RKO (cell line): ENCODE results near the gene ACSBG1.
"Not testable (repeated sequence)": the region's sequence is repeated elsewhere in the genome, so short reads cannot be mapped to it uniquely, and the experiment has no call there.

Experiments
- DNase-seq: peaks from one replicate; pipeline ENCODE4 v3.0.0-alpha.2; 2016; ENCODE audit warnings: low spot score

ACSBG1 gene

DNA sequence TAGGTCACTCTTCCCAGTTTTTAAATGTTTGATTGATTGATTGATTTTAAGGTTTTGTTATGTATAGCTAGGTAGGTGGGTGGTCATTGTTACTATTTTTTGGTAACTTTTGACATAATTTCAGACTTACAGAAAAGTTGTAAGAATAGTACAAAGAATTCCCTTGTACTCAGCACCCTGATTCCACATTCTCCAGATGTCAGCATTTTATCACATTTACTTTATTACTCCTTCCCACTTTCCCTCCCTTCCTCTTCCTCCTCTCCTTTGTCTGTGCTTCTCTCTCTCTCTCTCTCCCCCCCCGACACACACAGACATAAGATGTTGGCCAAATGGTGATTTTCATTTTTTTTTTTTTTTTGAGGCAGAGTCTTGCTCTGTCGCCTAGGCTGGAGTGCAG is 70.4 kb downstream of the ACSBG1 start:
- no peak for DNase-seq

GRCh38 chr15:78162038-78162437 is 72.3 kb downstream of the ACSBG1 start:
- no peak for DNase-seq

DNA sequence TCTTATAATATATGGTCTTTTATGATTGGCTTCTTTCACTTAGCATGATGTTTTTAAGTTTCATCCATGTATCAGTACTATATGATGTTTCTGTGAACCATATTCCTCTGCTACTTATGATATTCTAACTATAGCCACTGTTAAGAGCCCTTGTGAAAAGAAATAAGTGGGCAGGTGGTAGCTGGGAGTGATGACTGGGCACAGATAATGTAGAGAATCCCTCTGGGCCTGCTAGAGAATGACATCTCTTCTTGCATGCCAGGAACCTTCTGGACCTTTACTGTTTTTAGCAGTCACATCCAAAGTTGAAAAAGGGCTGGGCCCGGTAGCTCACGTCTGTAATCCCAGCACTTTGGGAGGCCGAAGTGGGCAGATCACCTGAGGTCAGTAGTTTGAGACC is 75.0 kb downstream of the ACSBG1 start:
- DNase-seq: no peak

- DNase-seq: no peak
Measured at GRCh38 chr15:78157203-78157602, 77.2 kb downstream of the ACSBG1 start.

GRCh38 chr15:78156653-78157052 is 77.7 kb downstream of the ACSBG1 start:
- DNase-seq: no peak

GRCh38 chr15:78155355-78155939 is 78.9 kb downstream of the ACSBG1 start:
- no peak for DNase-seq

GRCh38 chr15:78154955-78155354 is 79.4 kb downstream of the ACSBG1 start:
- no peak for DNase-seq

DNA sequence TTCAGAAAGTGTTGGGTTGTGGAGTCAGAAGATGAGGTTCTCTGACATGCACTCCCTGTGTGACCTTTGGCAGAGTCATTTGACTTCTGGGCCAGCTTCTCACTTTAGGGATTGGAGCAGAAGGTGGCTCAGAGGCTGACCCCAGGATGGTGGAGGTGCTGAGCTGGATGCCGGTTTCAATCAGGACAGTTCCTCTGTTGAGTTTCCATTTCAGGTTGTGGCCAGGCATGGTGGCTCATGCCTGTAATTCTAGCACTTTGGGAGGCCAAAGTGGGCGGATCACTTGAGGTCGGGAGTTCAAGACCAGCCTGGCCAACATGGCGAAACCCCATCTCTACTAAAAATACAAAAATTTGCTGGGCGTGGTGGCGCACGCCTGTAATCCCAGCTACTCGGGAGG is 83.3 kb downstream of the ACSBG1 start:
- DNase-seq: not testable (repeated sequence)

GRCh38 chr15:78149805-78150751 is 84.3 kb downstream of the ACSBG1 start:
- peak; percentile 37 for DNase-seq

GRCh38 chr15:78149068-78149804 is 85.1 kb downstream of the ACSBG1 start, which contains the start of gene IDH3A:
IDH3A (plus strand) TSS chr15:78149362; CDS start chr15:78149404, 42 bp downstream.
- DNase-seq: peak; percentile 95

DNA sequence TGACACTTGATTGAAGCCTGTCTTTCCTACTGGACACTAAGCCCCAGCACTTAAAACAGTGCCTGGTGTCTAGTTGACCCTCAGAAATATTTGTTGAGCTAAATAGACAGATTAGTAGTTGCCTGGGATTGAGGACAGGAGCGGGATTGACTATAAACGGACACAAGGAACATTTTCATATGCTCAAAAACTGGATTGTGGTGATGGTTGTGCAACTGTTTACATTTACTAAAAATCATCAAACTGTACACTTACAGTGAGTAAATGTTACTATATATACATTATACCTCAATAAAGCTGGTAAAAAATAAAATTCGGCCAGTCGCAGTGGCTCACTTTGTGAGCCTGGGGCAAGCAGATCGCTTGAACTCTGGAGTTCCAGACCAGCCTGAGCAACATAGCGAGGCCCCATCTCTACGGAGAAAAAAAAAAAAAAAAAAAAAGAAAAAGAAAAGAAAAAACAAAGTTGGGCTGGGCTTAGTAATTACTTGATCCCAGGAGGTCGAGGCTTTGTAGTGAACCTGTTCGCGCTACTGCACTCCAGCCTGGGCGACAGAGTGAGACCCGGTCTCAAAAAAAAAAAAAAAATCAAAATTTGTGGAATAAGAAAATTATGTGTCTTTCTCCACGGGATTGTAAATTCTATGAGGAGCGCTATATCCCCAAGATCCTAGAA is 85.8 kb downstream of the ACSBG1 start:
- DNase-seq: no peak

DNA sequence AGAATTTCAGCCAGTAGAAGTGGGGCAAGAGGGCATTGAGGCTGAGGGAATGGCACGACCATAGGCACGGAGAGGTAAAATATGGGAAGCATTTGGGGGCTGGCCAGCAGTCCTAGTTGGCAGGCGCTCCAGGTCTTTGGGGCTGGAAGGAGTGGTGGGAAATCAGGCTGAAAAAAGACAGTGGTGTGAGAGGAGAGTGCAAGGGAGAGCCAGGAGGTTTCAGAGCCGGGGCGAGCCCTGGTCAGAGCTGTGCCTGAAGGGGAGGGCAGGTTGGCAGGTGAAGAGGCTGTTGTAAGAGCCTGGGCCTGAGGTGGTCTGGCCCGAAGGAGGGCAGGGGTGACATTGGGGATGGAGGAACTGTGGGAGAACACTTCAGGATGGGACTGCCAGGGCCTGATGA is 86.8 kb downstream of the ACSBG1 start:
- no peak for DNase-seq

DNA sequence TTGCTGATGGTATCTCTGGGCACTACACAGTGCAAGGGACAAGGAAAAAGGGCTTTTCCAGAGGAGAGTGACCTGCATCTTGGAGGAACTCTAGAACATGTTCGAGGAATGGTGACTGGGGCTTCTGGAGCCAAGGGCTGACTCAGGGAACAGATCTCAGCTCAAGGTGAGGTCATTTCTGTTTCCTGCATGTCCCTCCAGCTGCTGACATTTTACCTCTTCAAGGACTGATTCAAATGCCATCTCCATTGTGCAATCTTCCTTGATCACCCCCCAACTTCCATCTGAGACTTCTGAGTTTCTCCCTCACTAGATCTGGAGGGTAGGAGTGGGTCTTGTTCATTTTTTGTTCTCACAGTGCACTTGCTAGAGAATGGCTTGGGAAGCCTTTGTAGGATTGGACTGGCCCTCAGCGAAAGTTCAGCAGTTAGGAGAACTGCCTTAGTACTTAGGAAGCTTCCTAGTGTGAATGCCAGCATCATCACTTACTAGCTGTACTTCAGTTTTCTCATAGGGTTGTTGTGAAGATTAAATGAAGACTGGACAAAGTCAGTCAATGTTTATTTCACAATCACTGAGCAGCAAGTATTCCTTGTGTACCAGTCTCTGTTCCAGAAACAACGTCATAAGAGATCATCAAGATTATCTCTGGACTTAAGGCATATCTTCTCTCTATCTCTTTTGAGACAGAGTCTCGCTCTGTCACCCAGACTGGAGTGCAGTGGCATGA is 87.8 kb downstream of the ACSBG1 start:
- no peak for DNase-seq

- DNase-seq: no peak
Measured at GRCh38 chr15:78142332-78142731, 92.0 kb downstream of the ACSBG1 start.

- DNase-seq: no peak
Measured at GRCh38 chr15:78140292-78140691, 94.1 kb downstream of the ACSBG1 start.

DNA sequence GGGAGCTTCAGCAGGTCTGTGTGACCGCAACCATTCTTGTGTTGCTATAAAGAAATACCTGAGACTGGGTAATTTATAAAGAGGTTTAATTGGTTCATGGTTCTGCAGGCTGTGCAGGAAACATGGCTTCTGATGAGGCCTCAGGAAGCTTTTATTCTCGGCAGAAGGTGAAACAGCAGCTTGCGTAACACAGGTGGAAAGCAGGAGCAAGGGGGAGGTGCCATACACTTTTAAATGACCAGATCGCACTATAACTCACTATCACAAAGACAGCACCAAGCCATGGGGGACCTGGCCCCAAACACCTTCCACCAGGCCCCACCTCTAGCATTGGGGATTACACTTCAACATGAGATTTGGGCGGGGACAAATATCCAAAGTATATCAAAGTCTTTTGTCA is 94.8 kb downstream of the ACSBG1 start:
- no peak for DNase-seq

- DNase-seq: no peak
Measured at GRCh38 chr15:78133801-78134200, 100.6 kb downstream of the ACSBG1 start.

DNA sequence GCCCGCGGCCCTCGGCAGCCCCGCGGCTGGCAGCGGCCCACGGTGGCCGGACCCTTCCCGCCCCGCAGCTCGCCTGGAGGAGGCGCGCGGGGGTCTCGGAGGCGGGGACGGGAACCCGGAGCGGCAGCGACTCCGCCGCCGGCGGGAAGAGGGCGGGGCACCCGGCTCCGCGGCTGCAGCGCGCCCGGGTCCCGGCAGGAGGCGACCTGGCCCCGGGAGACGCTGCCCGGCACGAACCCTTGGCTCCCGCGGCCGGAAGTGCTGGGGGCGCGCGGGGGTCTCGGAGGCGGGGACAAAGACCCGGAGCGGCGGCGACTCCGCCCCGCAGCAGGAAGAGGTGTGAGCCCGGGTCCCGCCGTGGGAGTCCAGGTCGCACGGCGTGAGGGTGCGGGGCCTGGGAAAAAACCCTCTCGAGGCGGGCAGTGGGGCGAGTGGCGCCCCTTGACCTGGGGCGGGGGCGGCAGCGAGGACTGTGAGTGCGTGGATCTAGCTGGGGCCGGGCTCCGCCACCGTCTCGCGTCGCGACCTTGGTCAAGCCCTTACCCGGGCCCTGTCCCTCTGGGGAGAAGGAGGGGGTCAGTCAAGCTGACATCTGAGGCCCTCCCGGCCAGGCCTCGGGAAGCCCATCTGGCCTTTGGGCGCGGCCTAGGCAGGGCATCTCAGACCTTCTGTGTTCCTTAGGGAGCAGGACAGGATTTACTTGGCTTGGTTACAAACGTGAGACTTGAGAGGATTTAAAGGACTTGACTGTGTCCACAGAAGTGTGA is 102.9 kb downstream of the ACSBG1 start, which contains the start of gene CIB2:
CIB2 (minus strand) TSS at position 151 of the 767 bp plus-strand sequence. CDS start 230 bp downstream, outside the sequence.
- DNase-seq: peak; percentile 57

DNA sequence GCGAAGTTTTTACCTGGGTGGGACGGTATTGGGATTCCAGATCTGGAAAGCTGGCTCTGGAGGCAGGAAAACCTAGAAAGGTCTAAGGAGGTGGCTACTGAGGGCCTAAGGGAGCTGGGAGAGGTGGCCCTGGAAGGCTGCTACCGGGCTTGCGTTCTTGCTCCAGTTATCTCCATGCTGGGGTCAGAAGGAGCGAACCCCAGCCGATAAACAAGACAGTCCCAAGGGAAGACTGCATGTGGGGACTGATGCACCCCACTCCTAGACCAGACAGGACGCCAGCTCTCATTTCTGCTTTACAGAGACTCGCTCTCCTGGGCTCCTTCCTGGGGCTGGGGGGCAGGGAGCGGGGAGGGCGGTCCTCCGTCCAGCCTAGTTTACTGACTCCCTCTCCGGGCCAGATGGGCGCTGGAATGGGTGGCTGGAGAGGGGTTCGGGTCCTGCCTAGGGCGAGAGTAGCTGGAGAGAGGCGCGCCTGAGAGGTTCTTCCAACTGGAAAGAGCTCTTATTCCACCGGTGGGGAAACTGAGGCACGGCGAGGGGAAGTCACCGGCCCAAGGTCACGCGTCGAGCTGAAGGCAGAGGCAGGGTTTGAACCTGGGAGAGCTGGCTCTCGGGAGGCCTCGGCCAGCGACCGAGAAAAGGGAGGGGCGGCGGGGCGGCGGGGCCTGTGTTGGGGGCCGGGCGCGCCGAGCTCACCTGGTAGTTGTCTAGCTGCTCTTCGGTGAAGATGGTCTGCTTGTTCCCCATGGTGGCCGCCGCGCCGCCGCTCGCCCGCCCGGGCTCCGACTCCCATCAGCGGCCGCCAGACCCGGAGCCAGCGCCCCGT is 103.7 kb downstream of the ACSBG1 start:
- DNase-seq: no peak
